Kidney (tissue), 14 donors: ENCODE measurements around the gene PAX5. TPM values are rescaled to one million over a fixed set of nuclear protein-coding genes. Genes with fewer than 3 reads are reported as not detected.

Experiments used
- DNase-seq, 5 donors: peaks; one replicate each; pipeline ENCODE4 v3.0.0-alpha.2; 2013 to 2020
- FAIRE-seq: peaks from 2 replicates; lab custom pipeline; 2012; peaks lifted over from hg19 to GRCh38; lab: Jason Lieb, UNC
- H3K27ac ChIP-seq, 2 donors: one replicate each; pipeline ENCODE4 v1.7.0; 2013; ENCODE audit warnings: low read depth in 2 of 2, low read length in 2 of 2, inconsistent platforms in 1 of 2
- H3K27me3 ChIP-seq: one replicate; pipeline ENCODE4 v1.7.1; 2013; ENCODE audit warnings: low read length, inconsistent platforms; ENCODE audit not compliant: control insufficient read depth, insufficient read depth
- H3K36me3 ChIP-seq, 3 donors: one replicate each; pipeline versions ENCODE4 v1.7.0 to v1.7.1; 2013; ENCODE audit warnings: low read length in 3 of 3, control low read depth in 1 of 3, inconsistent platforms in 1 of 3; ENCODE audit not compliant: insufficient read depth in 3 of 3, control insufficient read depth in 2 of 3
- H3K4me1 ChIP-seq, 3 donors: one replicate each; pipeline versions ENCODE4 v1.7.0 to v1.7.1; 2013; ENCODE audit warnings: low read length in 3 of 3, inconsistent platforms in 1 of 3, low read depth in 1 of 3; ENCODE audit not compliant: control insufficient read depth in 2 of 3, insufficient read depth in 2 of 3
- H3K4me3 ChIP-seq, 3 donors: one replicate each; pipeline versions ENCODE4 v1.7.0 to v1.8.1; 2013; ENCODE audit warnings: low read length in 3 of 3, control low read depth in 1 of 3, inconsistent platforms in 1 of 3
- H3K9ac ChIP-seq, 3 donors: one replicate each; pipeline versions ENCODE4 v1.7.0 to v1.7.1; 2013; ENCODE audit warnings: low read length in 3 of 3, control low read depth in 1 of 3, inconsistent platforms in 1 of 3
- H3K9me3 ChIP-seq, 3 donors: one replicate each; pipeline versions ENCODE4 v1.7.0 to v1.7.1; 2013; ENCODE audit warnings: low read length in 3 of 3, control low read depth in 1 of 3, inconsistent platforms in 1 of 3; ENCODE audit not compliant: control insufficient read depth in 2 of 3, insufficient read depth in 1 of 3
- intact Hi-C: fragments of 100-400 bp; cut with DNase I; formaldehyde crosslinking; loops from one replicate; pipeline ENCODE4 v1.11.1; 2022
- polyA plus RNA-seq: library from polyadenylated mRNA; stranded (reverse); fragments of 350-450 nt; fragmentation: Illumina TruSeq; extraction: RNeasy Lipid Tissue Mini Kit (QIAGEN cat#74804); gene quantifications from one replicate; pipeline ENCODE4 v1.2.3, GENCODE V29; 2014; ENCODE audit warnings: low read depth, low replicate concordance; ENCODE audit not compliant: insufficient read depth
- total RNA-seq: library from RNA; stranded (reverse); fragmentation: NEBNext Ultra II Directional; extraction: Animal tissue kit (Norgen Biotek cat#: 25700); gene quantifications from one replicate; pipeline ENCODE4 v1.2.1, GENCODE V29; 2021
- TF ChIP-seq, protein P1 (sequence below): IDR thresholded peaks from 3 replicates; pipeline ENCODE4 v1.5.1; 2012; ENCODE audit warnings: mild to moderate bottlenecking, moderate library complexity, borderline replicate concordance; ENCODE audit not compliant: insufficient read depth; ENCODE audit errors: extremely low read depth
- donor health status: control.
- donor health status: control.
- donor health status: control.
- donor health status: control.
- donor health status: control.
- donor health status: DM: yes; HTN: yes; CAD: no.
- donor health status: Normal renal cell carcinoma (clear cell type).

PAX5 gene
- total and polyA plus RNA-seq, 2 donors from 2014 or later = 2.7 TPM; not detected in 1

DNA sequence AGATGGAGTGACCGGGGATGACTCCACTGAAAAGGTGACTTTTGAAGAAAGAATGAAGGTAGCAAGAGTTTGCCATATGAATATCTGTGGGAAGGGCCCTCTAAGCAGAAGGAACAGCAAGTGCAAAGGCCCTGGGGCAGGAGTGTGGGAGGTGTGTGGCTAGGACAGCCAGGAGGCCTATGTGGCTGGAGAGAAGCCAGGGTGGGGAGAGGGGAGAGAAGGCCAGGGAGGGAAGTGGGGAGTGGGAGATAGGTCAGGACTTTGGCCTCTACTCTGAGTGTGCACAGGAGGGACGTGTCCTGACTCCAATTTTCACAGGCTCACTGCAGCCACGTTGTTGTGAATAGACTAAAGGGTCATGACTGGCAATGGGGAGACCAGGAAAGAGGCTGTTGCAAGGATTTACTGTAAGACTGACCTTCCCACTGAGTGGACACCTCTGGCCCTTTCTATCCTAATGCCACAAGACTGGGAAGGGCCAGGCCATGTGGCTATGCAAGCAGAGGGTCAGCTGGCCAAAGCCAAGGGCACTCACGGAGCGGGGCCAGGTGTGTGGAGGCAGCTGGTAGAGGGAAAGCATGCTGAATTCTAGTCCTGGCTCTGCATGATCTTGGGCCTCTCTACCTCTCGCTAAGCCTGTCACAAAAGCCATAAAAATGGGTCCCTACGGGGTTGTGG, 172.4 kb downstream of the PAX5 start:
- no peaks in the 10 kb centered on the region for H3K36me3 ChIP-seq
- no peaks in the 10 kb centered on the region for H3K27me3 ChIP-seq
- DNase-seq (peak in 1 of 5 donors; percentile 36), FAIRE-seq (no peak)
- H3K9ac ChIP-seq = no peak overlapping the region
- no peak overlapping the region for H3K27ac ChIP-seq
- intact Hi-C loops = no loop called here
- H3K9me3 ChIP-seq = no peaks in the 10 kb centered on the region
- TF ChIP-seq, protein P1, sequence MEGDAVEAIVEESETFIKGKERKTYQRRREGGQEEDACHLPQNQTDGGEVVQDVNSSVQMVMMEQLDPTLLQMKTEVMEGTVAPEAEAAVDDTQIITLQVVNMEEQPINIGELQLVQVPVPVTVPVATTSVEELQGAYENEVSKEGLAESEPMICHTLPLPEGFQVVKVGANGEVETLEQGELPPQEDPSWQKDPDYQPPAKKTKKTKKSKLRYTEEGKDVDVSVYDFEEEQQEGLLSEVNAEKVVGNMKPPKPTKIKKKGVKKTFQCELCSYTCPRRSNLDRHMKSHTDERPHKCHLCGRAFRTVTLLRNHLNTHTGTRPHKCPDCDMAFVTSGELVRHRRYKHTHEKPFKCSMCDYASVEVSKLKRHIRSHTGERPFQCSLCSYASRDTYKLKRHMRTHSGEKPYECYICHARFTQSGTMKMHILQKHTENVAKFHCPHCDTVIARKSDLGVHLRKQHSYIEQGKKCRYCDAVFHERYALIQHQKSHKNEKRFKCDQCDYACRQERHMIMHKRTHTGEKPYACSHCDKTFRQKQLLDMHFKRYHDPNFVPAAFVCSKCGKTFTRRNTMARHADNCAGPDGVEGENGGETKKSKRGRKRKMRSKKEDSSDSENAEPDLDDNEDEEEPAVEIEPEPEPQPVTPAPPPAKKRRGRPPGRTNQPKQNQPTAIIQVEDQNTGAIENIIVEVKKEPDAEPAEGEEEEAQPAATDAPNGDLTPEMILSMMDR = no peak
- H3K4me3 ChIP-seq = no peak overlapping the region
- no peaks in the 10 kb centered on the region for H3K4me1 ChIP-seq

DNA sequence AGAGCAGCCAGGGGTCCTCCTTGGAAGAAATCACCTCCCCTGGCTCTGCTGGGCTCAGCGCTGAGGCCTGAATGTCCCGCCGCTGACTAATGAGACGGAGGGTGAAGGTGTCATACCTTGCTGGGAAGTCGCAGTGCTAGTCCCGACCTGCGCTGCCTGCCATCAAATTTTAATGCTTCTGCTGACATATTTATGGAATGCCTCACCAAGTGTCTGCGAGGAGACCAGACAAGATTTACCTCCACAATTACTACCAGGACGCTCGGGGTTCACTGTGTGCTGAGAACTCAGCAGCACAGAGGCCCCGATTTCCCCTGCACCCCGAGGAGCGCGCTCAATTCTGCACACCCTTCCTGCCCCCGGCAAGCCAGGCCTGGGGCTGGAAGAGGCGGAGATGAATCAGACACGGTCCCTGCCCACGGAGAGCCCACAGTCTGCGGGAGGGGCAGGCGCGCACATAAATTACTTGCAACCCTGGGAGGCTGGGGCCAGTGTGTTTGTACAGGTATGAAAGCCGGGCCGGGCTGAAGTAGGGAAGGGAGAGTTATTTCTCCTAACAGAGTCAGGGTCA, 175.2 kb downstream of the PAX5 start:
- H3K9ac ChIP-seq = no peak overlapping the region
- intact Hi-C loops = no loop called here
- no peak overlapping the region for H3K27ac ChIP-seq
- TF ChIP-seq, protein P1 = no peak
- DNase-seq (peak in 4 of 5 donors; percentile 78 to 84 (median 80)), FAIRE-seq (no peak)
- no peaks in the 10 kb centered on the region for H3K9me3 ChIP-seq
- H3K27me3 ChIP-seq = no peaks in the 10 kb centered on the region
- H3K36me3 ChIP-seq = no peaks in the 10 kb centered on the region
- no peak overlapping the region for H3K4me3 ChIP-seq
- no peaks in the 10 kb centered on the region for H3K4me1 ChIP-seq

DNA sequence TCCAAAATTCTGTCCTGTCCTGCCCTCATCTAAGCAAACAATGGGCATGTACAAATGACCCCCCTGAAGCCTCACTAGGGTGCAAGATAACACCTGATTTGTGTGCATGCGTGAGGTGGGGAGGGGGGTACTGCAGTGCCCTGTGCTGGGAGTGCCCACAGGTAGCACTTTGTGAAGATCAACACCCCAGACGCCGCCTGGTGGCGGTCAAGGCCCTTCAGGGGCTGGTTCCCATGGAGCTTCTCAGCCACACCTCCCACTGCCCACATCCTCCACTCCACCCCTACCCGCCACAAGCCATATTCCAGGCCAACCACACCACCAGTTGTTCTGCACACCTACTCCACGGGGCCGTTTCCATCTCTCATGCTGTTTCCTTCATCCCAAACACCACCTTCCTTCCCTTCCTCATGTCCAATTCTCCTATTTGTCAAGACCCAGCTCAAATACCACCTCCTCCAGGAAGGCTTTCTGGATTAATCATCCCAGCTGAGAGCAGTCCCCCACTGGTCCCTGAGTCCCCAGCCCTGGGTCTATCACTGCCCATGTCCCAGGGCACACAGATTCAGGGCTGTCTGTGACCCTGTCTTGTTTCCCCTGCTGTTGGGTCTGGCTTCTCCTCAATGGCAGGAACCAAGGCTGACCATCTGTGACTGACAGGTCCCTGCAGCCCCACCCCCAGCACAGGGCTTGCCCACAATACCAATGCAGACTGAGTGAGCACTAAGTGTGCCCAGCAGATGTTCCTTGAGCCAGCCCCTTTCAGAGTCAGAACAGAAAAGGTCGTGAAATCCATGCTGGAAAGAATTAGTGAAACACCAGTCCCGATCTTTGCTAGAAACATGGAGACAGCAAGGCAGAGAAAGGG, 178.4 kb downstream of the PAX5 start:
- Histone ChIP-seq H3K4me1 (no peaks in the 10 kb centered on the region), H3K9me3 (no peaks in the 10 kb centered on the region), H3K27ac (no peak overlapping the region), H3K36me3 (no peaks in the 10 kb centered on the region), H3K9ac (no peak overlapping the region), H3K4me3 (no peak overlapping the region), H3K27me3 (no peaks in the 10 kb centered on the region)
- FAIRE-seq = no peak
- TF ChIP-seq, protein P1 = no peak
- DNase-seq = peak in 1 of 5 donors; percentile 24
- intact Hi-C loops = no loop called here
